GM21526 (cell line): Measurements from ENCODE around the gene RAD51C.
"Not testable (repeated sequence)": the region's sequence is repeated elsewhere in the genome, so short reads cannot be mapped to it uniquely, and the experiment has no call there.

Experiments used
- ATAC-seq: cut with Tn5 transposase; IDR thresholded peaks from one replicate; pipeline ENCODE4 v1.9.1; 2021; ENCODE audit warnings: moderate library complexity; ENCODE audit not compliant: unreplicated experiment, low FRiP score

RAD51C gene

DNA sequence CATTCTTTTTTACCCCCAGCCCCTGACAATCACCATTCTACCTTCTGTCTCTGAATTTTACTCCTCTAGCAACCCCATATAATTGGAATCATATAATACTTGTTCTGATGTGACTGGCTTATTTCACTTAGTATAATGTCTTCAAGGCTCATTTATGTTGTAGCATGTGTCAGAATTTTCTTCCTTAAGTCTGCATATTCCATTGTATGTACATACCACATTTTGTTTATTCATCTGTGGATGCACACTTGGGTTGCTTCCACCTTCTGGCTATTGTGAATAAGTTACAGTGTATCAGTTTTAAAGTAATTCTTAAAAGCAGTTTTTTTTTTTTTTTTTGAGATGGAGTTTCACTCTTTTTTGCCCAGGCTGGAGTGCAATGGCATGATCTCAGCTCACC is 38.5 kb downstream of the RAD51C start:
- ATAC-seq = no peak

DNA sequence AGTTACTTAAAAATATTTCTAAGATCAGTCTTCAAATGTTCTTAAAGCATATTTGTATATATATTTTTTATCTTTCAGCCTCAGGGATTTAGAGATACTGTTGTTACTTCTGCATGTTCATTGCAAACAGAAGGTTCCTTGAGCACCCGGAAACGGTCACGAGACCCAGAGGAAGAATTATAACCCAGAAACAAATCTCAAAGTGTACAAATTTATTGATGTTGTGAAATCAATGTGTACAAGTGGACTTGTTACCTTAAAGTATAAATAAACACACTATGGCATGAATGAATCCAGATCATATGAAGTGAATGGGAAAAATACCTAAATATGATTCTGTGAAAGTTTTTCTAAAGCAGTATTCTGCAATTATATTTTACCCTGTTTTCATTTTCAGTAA is 41.6 kb downstream of the RAD51C start:
- no peak for ATAC-seq

DNA sequence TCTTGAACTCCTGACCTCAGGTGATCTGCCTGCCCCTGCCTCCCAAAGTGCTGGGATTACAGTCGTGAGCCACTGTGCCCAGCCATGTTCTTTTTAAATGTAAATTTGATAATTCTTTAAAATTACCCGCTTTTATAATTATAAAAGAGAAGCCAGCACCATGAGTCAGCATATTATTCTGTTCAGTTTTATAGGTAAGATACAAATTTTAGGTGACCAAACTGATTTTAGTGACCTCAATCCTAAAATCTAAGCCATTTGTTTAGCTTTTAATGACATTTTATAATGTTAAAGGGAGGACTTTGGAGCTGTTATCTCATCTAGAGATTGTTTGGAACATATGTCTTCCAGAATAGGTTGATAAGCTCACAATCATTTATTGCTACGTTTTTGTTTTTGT is 42.4 kb downstream of the RAD51C start:
- no peak for ATAC-seq

- ATAC-seq = no peak
Observed at GRCh38 chr17:58741121-58741625, 48.8 kb downstream of the RAD51C start.

GRCh38 chr17:58747674-58748073 is 55.3 kb downstream of the RAD51C start:
- no peak for ATAC-seq

GRCh38 chr17:58749627-58750026 is 57.2 kb downstream of the RAD51C start:
- ATAC-seq = not testable (repeated sequence)

GRCh38 chr17:58753026-58753425 is 60.6 kb downstream of the RAD51C start:
- ATAC-seq = no peak

GRCh38 chr17:58755269-58755576 is 62.8 kb downstream of the RAD51C start:
- no peak for ATAC-seq

DNA sequence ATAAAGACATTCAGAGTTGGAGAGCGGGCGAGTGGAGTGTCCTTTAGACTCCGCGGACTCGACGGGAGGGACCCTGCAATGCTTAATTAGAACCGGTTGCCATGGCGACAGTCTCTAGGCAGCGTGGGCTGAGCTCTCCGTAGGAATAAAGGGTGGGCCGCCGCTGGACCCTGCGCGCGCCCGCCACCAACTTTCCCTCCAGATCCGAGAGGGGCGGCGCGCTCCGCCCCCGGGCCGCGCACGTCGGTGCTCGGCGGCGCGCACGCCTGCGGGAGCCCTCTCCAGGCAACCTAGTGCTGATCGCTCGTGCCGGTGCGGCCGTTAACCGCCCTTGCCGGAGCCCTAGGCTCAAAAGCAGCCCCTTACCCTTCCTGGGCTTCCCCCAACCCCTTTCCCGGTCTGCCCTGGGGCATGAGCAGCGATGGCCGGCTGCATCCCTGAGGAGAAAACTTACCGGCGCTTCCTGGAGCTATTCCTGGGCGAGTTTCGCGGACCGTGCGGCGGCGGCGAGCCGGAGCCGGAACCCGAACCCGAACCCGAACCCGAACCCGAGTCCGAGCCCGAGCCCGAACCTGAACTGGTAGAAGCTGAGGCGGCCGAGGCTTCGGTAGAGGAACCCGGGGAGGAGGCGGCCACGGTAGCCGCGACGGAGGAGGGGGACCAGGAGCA is 63.3 kb downstream of the RAD51C start, which contains the start of gene PPM1E:
TSS of gene PPM1E (plus strand) at position 278 of the 669 bp plus-strand sequence.
- ATAC-seq = no peak

DNA sequence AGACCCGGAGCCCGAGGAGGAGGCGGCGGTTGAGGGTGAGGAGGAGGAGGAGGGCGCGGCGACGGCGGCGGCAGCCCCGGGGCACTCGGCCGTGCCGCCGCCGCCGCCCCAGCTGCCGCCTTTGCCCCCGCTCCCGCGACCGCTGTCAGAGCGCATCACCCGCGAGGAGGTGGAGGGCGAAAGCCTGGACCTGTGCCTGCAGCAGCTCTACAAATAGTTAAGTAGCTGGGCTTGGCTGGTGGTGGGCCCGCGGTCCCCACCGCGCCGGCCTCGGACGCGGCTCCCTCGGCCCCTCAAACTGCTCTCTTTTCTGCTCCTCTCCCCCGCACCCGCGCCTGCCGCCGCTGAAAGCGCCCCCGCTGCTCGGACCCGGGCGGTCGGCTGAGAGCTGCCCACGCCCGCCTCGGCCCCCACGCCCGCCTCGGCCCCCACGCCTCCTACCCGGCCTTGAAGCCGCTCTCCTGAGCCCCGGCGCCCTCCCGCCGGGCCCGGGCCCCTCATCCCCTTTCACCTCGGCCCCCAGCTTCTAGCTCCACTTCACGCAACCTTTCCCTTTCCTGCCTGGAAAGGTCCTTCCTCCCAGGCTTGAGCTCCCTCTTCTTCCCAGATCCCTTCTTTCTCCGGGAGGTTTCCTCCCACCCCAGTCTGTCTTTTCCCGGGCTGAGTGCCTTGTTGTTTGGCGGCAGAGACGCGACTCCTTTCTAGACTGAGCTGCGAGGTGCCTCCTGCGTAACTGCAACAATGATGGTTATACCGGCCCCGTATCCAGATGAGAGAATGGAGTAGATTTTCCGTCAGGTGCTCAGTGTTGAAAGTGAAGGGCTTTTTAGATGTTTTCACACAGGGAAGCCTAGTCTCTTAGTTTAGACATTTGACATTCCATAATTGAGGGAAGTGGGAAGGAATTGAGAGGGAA is 64.1 kb downstream of the RAD51C start:
- ATAC-seq = no peak

DNA sequence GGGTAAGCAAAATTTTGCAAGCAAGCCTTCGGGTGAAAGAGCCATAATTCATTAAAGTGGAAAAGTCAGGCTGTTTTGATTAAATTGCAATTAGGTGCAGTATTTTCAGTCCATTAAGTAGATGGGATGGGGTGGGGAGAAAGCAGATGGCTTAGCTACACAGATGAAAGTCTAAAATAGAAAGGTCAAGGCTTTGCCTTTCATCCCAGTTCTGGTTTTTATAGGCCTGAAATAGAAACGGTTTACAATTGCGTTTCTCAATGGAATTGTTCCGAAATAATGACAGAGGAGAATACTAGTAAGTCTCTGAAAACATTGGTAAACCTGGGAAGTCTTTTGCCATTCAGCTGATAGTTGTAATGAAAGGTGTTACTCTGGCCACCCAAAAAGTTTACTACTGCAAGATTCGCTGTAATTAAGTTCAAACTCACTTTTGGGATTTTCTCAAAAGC is 64.8 kb downstream of the RAD51C start:
- ATAC-seq = no peak

- no peak for ATAC-seq
Observed at GRCh38 chr17:58758890-58759289, 66.5 kb downstream of the RAD51C start.

DNA sequence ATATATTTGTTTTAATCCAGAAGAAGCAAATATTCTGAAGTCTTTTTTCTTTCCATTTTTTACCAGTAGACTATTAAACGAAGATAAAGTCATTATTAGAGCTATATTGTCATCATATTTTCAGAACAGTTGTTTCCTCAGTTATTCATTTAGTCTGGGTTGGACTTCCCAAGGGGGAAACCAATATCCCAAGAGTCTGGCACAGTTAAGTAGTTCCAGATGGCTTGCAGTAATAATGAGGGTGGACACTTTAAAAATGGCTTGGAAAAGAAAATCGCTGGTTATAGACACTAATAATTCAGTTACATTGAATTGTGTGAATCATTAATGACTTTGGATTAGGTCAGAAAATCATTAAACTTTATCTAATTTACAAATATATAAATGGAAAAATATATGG is 67.1 kb downstream of the RAD51C start:
- no peak for ATAC-seq

DNA sequence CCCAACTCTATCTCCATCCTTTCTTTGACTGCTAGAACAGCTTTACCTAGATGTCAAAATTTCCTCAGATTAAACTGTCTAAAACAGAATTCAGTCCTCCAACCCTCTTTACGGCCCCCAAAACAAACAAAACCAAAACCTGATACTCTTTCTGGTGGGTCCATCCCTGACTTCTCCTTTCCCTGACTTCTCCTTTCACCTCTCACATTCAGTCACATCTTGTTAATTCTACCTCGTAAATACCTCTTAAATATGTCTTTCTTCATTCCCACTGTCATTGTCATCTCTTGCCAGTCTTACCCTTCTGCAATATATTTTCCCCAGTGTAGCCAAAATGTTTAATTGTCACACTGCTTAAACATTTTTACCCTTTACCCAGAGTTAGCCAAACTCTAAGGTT is 67.8 kb downstream of the RAD51C start:
- ATAC-seq = no peak

DNA sequence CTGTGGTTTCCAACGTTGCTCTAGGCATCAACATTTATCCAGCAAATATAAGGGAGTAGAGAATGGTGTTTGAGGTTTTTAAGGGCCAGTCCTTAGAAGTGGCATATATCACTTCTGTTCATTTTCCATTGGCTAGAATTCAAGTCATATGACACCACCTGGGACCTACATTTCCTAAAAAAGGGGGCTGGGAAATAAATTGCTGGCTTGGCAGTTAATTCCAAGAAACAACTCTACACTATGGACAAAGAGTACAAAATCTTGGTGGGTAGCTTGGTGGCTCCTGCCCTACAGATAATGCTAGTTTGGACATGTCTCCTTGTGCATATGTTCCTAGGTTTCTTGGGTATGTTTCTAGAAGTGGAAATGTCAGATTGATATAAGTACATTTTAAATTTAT is 70.9 kb downstream of the RAD51C start:
- ATAC-seq = no peak

GRCh38 chr17:58764373-58764772 is 72.0 kb downstream of the RAD51C start:
- ATAC-seq = no peak

GRCh38 chr17:58778482-58778881 is 86.1 kb downstream of the RAD51C start:
- not testable (repeated sequence) for ATAC-seq

DNA sequence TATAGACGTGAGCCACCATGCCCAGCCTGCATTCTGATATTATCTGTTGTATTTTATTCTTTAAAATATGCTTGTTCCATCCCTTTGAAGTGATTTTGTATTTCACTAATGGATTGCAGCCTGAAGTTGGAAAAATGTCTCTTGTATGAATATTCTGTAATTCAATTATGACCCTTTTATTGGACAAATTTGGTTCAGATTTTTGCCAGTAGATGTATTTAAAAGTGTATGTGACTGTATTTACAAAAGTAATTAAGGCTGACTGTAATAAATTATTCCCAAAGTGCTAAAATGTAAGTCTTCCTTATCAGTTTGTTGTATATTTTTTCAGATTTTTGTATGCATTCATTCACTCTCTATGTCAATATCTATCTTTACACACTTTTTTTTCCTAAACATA is 87.0 kb downstream of the RAD51C start:
- ATAC-seq = no peak

- ATAC-seq = no peak
Observed at GRCh38 chr17:58783380-58783779, 91.0 kb downstream of the RAD51C start.

DNA sequence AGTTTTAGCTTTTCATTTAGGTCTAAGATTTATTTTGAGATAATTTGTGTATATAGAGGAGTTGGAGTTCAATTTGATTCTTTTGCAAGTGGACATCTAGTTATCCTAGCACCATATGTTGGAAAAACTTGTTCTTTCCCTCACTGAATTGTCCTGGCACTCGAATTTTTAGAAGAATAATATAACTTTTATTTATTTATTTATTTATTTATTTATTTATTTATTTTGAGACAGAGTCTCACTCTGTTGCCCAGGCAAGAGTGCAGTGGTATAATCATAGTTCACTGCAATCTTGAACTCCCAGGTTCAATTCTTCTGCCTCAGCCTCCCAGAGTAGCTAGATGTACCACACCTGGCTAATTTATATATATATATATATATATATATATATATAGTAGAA is 92.7 kb downstream of the RAD51C start:
- ATAC-seq = no peak
